RKO (cell line): ENCODE data around the gene OR2G3.
A peak's percentile ranks its signal among the peaks of the same experiment; 100 is the strongest.

Experiments
- DNase-seq: peaks from one replicate; pipeline ENCODE4 v3.0.0-alpha.2; 2016; ENCODE audit warnings: low spot score

The OR2G3 gene

DNA sequence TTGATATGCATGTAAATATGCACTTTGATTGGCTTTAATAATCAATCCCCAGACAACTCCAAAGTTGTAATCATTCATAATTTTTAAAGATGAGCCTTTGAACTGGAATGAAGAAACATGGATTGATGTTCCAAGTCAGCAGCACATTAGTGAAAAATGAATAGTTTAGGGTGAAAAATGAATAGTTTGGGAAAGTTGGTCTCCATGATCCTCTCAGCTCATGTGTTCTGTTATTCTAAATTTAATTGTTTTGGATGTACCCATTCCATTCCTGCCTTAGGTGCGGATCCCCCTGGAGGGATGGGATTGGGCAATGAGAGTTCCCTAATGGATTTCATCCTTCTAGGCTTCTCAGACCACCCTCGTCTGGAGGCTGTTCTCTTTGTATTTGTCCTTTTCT, at the start of gene OR2G3:
OR2G3 (plus strand) TSS at position 301 of the 400 bp plus-strand sequence; CDS start at position 301, 0 bp downstream.
- DNase-seq = no peak

DNA sequence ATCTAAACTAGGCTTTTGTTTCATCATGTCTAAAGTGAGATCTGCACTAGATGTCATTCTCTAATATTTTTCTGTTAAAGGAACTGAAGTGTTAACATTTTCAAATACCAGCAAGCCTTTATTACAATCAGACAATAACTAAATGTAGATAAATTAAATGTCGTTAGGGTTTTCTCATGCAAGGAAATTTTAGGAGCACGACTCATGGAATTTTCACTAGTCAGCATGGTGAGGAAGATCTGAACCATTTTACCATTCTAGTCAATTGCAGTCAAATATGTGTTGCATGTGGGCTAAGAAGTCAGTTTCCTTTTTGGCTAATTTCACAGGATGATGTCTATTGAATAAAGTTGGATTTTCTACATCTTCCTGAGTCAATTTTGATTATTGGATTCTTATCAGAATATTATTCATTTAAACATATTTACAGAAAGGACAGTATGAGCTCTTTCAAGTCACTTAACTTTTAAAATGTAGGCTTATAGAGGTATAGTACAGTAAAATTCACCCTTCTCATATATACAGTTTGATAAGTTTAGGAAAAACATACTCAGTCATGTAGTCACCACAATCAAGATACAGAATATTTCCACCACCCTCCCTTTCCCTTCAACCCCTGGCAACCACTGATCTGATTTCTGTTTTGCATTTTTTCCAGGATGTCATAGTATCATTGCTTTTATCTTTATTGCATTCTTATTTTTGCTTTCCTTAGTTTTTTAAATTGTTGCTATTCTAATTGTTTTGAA, 47.3 kb upstream of the OR2G3 start:
- DNase-seq = no peak

DNA sequence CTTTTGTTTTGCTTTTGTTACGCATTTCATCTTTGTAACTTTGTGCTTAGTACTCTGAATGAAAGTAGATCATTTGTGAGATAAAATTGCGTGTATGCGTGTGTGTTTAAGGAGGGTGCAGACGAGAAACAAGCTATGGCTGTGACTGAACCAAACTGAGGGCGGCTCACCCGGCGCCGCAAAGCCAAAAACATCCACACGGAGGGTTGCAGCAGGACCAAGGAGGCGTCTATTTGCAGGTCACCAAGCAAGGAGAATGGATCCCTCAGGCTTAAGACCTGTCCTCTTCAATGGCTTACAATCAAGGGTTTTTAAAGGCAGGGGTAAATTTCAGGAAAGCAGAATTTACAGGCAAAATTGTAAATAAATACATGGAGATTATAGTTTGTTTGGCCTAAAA, 43.7 kb upstream of the OR2G3 start:
- DNase-seq = no peak

DNA sequence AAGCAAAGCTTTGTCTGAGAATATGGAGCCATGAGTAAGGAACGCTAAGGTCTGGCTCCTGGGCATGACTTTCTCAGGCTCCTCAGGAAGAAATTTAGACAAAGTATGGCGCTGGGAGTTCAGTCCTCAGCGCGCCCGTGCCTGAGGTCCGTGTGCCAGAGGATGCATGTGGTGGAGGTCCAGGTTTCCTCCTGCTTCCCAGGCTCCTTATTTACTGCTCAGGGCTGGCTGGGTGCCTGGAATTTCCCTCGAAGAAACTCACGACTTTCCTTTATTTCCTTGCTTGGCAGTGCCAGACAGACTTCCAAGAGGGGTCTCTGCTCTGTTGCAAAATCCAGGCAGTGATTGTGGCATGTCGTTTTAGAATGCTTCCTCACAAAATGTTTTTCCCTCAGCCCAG, 43.2 kb upstream of the OR2G3 start:
- DNase-seq = no peak

DNA sequence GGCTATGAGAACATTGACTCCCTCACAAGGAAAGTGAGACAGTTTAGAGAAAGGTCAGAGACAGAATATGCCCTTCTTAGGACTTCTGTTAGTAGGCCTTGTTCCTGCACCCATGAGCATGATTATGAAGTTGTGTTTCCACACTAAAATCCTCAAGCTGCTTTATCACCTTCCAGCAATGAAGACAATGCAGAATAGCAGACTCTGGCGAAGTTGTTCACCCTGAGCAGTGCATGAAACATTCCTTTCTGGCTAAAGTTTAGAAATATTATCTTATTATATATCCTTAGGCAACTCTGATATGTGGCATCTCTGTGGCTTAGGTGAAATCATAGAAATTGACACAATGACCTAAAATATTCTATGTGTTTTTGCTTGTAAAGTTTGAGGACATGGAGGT, 31.1 kb upstream of the OR2G3 start:
- no peak for DNase-seq

DNA sequence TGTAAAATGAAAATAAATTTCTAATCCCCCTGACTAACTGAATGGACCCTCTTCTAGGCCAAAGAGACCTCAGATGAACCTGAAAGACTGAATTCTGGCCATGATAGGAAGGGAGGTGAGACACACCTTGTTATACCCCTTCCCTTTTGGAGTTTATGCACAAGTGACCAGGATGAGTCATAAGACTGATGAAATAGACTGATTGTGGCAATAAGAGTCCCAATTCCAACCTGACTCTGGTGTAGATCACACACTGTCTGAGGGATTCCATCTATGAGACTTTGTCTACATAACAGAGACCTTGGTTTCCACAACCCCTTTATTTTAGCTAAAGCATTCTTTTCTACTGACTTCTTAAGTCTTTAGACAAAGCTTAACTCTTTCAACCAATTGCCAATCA, 30.7 kb upstream of the OR2G3 start:
- no peak for DNase-seq

DNA sequence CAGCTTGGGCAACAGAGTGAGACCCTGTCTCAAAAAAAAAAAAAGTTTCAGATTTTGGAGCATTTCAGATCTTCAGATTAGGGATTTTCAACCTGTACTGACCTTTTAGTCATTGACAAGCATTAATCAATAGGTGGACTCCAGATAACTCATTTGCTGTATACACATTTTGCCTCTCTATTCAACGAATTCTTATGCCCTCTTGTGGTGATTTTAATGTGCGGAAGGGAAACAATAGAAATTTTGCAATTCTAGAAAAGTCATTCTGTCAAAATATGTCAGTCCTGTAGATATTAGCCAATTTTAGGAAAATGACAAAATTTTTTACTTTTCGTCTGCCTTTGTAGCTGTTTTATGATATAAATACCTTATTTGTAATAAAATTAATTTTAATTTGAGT, 28.9 kb upstream of the OR2G3 start:
- peak; percentile 59 for DNase-seq

DNA sequence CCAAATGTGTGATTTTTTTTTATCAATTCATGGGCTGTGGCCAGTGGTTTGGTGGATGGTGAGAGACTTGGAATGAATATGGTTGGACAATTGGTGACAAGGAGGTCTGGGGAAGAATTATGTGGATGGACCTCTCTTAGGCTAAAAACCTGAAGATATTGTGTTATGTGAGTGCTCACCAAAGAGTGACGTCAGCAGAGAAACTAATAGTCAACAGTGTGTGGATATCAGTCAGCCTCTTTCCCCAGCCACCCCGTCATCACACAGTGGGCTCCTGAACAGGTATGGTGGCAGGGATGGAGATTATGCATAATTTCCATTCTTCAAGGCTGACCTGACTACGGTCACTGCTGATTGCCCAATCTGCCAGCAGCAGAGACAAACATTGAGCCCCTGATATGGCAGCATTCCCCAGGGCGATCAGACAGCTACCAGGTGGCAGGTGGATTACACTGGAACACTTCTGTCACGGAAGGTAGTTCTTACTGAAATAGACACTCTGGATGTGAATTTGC, 26.4 kb upstream of the OR2G3 start:
- DNase-seq = no peak

DNA sequence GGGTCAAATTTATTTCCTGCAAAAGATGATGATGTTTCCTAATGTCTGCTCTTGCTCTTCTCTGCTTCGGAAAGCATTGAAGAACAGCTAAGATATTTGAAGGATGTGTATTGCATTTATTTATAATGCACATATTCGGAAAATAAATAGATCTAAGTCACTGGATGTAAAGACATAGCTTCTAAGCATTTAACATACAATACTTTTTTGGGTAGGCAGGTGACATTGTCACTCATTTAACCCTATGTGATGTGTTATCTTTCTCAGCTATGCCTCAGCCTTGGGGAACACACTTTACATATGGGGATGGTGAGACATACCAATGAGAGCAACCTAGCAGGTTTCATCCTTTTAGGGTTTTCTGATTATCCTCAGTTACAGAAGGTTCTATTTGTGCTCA, 17.3 kb upstream of the OR2G3 start, which contains the start of gene OR2G2:
OR2G2 (plus strand) TSS at position 301 of the 400 bp plus-strand sequence; CDS start at position 301, 0 bp downstream.
- DNase-seq = no peak

DNA sequence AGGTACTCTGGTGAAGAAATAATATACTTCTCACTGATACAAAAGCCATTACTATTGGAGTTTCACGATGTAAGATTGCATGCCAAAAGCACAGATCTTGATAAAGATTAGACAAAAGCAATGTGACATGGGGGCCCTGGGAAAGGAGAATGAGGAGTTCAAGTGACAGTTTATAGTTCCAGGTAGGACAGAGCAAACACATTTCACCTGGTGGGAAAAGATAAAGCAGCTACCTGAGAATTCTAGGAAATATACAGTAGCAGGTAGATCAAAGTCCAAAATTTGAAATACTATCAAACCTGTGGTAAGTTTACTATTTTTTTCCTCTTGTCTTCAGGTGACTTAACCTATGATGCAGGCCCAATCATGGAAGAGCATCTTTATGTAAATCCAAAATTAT, 8.0 kb downstream of the OR2G3 start:
- no peak for DNase-seq

DNA sequence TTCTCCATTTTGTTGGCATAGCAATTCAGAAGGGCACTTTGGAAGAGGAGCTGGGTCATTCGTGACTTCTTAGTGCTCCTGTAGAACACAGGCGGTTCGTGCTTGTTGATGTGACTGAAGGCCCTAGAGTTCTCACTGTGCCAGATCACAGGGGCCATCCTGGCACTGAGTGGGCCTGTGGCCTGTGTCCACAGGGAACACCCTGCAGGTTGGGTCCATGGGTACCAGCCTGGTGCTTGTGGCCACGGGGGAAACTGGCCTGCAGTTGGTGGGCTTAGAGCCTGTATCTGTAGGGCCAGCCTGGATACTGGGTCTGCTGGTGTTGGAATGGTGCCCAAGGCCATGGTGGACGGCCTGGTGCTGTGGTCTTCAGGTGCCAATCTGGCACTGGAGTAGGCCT, 9.2 kb downstream of the OR2G3 start:
- DNase-seq = no peak

DNA sequence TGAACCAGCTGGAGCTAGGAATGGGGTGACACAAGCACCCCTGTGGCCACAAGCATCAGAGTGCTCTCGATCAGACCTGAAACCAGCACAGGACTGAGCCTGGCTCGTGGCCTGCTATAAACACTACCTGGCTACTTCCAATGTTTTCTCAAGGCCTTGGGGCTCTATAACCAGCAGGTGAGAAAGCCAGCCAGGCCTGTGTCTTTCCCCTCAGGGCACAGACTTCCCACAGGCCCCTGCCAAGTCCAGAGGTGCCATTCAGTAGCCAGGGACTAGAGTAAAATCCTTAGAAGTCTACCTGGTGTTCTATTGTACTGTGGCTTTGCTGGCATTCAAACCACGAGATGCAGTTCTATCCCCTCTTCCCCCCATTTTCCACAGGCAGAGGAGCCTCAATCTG, 22.6 kb downstream of the OR2G3 start:
- no peak for DNase-seq

DNA sequence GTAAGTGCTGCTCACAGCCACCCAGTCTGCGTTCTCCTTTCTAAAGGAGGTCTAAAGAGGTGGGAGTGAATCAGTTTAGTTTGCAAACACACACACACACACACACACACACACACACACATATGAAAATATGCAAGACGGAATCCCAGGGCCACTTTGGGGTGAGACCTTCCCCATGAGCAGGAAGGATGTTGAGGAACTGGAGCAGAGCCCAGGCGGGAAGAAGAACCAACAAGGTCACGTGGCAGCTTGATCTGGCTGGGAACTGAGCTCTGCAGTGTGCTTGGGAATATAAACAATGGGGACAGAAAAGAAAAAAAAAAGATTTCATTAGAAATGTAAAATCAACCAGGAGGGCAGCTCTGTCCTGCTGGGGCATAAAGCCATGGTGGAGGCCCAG, 32.6 kb downstream of the OR2G3 start:
- DNase-seq = no peak

DNA sequence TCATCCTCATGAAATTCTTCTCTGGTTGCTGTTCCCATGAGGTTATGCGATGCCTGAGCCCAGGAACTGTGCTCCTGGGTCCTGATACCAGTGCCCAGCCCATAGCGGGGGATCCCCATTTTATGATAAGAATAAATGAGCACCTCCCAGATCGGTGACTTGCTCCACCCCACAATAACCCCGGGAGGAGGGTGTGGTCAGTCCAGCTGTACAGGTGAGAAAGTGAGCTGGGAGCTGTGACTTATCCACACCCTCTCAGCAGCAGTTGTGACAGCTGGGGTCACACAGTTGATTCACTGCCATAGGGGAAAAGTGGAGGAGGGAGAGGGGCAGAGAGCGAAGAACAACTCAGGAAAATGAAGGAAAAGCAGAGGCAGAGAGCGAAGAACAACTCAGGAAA, 33.4 kb downstream of the OR2G3 start:
- DNase-seq = no peak

DNA sequence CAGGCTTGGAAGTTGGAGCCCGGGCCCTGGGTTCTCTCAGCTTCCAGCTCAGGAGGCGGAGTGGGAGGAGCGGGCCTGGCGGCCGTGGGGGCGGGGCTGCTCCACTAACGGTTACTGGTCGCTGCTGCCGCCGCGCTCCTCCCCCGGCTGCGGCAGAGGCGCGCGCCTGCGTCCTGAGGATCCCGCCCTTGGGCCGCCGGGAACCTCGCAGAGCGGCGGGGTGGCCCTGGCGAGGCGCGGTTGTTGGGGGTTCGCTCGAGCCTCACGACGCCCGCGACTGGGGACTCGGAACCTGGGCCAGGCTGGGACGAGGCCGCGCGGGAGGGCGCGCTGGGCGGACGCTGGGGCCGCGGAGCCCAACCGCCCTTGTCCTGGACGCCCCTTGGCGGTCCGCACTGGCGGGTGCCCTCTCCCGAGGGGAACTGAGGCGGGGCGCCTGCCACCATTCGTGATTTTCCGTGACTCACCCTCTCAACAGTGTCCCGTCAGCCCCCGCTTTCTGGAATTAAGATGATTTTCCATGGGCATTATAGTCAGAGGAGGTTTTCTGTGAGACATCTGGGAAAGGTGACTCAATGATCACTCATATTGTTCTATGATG, 34.1 kb downstream of the OR2G3 start:
- DNase-seq = no peak

DNA sequence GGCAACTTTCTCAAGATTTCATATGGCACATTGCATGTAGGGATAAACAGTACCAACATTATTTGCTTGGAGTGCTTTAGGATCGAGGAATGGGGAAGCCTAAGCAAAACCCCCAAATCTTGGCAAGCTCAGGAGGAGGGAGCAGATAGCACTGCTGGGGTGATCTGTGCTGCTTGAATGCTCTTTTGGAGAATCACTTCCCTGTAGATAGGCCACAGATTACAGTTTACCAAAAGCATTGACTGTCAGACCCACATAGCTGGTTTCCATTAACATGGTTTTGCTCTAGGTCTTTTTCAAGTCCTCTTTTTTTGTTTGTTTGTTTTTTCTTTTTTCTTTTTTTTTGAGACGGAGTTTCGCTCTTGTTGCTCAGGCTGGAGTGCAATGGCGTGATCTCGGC, 37.4 kb downstream of the OR2G3 start:
- no peak for DNase-seq

DNA sequence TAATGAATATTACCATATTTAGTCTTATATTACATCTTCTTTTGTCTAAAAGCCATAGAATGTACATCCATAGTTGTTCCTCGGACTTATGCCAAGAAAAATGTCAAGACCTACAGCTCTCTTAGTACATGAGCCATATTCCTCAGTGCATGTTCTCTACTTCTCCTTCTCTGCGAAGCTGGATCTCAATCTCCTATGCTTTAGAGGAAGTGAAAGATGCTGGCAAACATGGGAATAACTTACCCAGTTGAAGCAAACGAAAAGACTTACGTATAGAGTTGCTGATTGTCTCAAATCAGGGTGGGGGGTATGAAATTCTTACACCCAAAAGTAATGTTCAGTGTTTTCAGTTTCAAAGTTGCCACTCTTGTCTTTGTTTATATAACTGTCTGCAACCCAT, 41.5 kb downstream of the OR2G3 start:
- no peak for DNase-seq

DNA sequence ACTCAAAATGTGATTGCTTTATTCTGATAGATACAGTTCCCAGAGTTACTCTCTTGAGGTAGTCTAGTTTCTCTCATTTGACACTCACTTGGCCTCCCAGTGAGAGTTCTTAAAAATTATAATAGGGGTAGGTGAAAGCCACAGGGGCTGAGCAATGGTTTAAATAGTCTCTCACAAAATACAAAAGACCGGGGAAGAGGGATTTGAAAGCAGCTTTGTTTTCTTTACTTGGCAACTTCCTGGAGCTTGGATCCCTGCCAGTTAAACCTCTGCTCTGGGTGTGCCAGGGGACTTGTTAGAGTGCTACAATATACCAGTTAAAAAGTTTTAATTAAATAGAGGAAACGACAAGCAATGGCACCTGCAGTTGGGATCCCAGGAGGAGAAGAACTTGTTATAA, 42.5 kb downstream of the OR2G3 start:
- no peak for DNase-seq

DNA sequence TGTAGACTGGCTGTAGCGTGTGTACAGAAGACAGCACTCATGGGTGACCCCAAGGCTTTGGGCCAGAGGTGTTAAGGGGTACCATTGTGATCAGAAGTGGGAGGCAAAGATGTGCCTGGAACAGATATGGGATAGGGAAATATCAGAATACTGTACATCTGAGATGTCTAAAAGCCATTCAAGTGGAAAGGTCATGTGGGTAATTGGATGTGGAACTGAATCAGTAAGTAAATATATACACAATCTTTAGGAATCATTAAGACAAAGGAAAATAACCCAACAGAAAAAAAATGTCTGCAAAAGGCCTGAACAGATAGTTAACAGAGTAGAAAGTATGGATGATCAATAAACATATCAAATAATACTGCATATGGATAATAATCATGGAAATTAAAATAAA, 47.7 kb downstream of the OR2G3 start:
- DNase-seq = no peak
